Neural cell (in vitro differentiated cells): ENCODE measurements around the gene VPS26A. TPM values are rescaled to one million over a fixed set of nuclear protein-coding genes. Genes with fewer than 3 reads are reported as not detected.

Source experiments
- H2AFZ ChIP-seq: fragments of 200-600, 300-800 bp; sonication (generic), shearing (Covaris generic); 2 replicates; pipeline ENCODE4 v1.6.0; 2014; ENCODE audit warnings: low read depth, mild to moderate bottlenecking, antibody characterized with exemption, low read length, moderate library complexity
- H3F3A ChIP-seq: fragments of 200-600 bp; shearing (Covaris generic); 2 replicates; pipeline ENCODE4 v1.6.1; 2016; ENCODE audit warnings: mild to moderate bottlenecking, moderate library complexity, mixed read lengths, antibody characterized with exemption, low read length; ENCODE audit not compliant: insufficient read depth, poor library complexity, severe bottlenecking
- H3K27ac ChIP-seq: fragments of 200-600, 300-800 bp; sonication (generic), shearing (Covaris generic); 2 replicates; pipeline ENCODE4 v1.5.1; 2014; ENCODE audit warnings: mild to moderate bottlenecking, low read length, moderate library complexity
- H3K27me3 ChIP-seq: fragments of 300-800, 200-600 bp; sonication (generic), shearing (Covaris generic); 2 replicates; pipeline ENCODE4 v1.6.0; 2014; ENCODE audit warnings: mild to moderate bottlenecking, low read depth, low read length, moderate library complexity; ENCODE audit not compliant: insufficient read depth
- H3K36me3 ChIP-seq: fragments of 300-800, 200-600 bp; sonication (generic), shearing (Covaris generic); 2 replicates; pipeline ENCODE4 v1.5.1; 2014; ENCODE audit warnings: mild to moderate bottlenecking, antibody characterized with exemption, low read length, moderate library complexity; ENCODE audit not compliant: insufficient read depth
- H3K4me2 ChIP-seq: fragments of 300-800, 200-600 bp; sonication (generic), shearing (Covaris generic); 2 replicates; pipeline ENCODE4 v1.6.0; 2014; ENCODE audit warnings: mild to moderate bottlenecking, low read length
- H3K4me3 ChIP-seq: fragments of 300-800, 200-600 bp; sonication (generic), shearing (Covaris generic); 2 replicates; pipeline ENCODE4 v1.5.1; 2014; ENCODE audit warnings: mild to moderate bottlenecking, low read length, moderate library complexity
- H3K79me2 ChIP-seq: fragments of 200-600 bp; shearing (Covaris generic); replicated peaks from 2 replicates; pipeline ENCODE4 v1.6.0; 2014; ENCODE audit warnings: mild to moderate bottlenecking, low read length, moderate library complexity; ENCODE audit not compliant: insufficient read depth
- H3K9ac ChIP-seq: fragments of 300-800, 200-600 bp; sonication (generic), shearing (Covaris generic); 2 replicates; pipeline ENCODE4 v1.6.1; 2016; ENCODE audit warnings: mild to moderate bottlenecking, low read length, mixed read lengths
- H3K9me2 ChIP-seq: fragments of 200-600 bp; shearing (Covaris generic); 2 replicates; pipeline ENCODE4 v1.6.1; 2016; ENCODE audit warnings: mild to moderate bottlenecking, low read length, mixed read lengths; ENCODE audit not compliant: insufficient read depth
- H3K9me3 ChIP-seq: fragments of 200-600, 300-800 bp; sonication (generic), shearing (Covaris generic); 2 replicates; pipeline ENCODE4 v1.6.1; 2016; ENCODE audit warnings: mild to moderate bottlenecking, mixed run types, low read length, moderate library complexity, mixed read lengths
- H4K20me1 ChIP-seq: fragments of 200-600 bp; shearing (Covaris generic); 2 replicates; pipeline ENCODE4 v1.6.1; 2016; ENCODE audit warnings: mild to moderate bottlenecking, mixed run types; ENCODE audit not compliant: insufficient read depth
- EP300 ChIP-seq: fragments of 450-650 bp; conservative IDR thresholded peaks from 2 replicates; pipeline ENCODE4 v1.6.1; 2014; ENCODE audit warnings: antibody characterized with exemption, mild to moderate bottlenecking, moderate library complexity; ENCODE audit not compliant: poor library complexity, severe bottlenecking
- EZH2 ChIP-seq: fragments of 200-600, 300-800 bp; shearing (Covaris generic), sonication (generic); IDR thresholded peaks from 2 replicates; pipeline ENCODE4 v1.6.1; 2014; ENCODE audit warnings: antibody characterized with exemption, low read length, borderline replicate concordance, mild to moderate bottlenecking; ENCODE audit not compliant: insufficient read depth, poor library complexity, severe bottlenecking
- MXI1 ChIP-seq: fragments of 450-650 bp; conservative IDR thresholded peaks from 2 replicates; pipeline ENCODE4 v1.6.1; 2014; ENCODE audit warnings: antibody characterized with exemption, mild to moderate bottlenecking; ENCODE audit not compliant: poor library complexity, severe bottlenecking
- POLR2AphosphoS5 ChIP-seq: IDR thresholded peaks from 2 replicates; pipeline ENCODE4 v1.6.1; 2012
- RAD21 ChIP-seq: fragments of 450-650 bp; conservative IDR thresholded peaks from 2 replicates; pipeline ENCODE4 v1.6.1; 2014; ENCODE audit warnings: antibody characterized with exemption, mild to moderate bottlenecking, moderate library complexity
- SMC3 ChIP-seq: fragments of 450-650 bp; conservative IDR thresholded peaks from 2 replicates; pipeline ENCODE4 v1.6.1; 2014; ENCODE audit warnings: antibody characterized with exemption, mild to moderate bottlenecking, moderate library complexity; ENCODE audit not compliant: poor library complexity
- TAF1 ChIP-seq: IDR thresholded peaks from 2 replicates; pipeline ENCODE4 v1.6.1; 2012; ENCODE audit warnings: low read depth
- polyA plus RNA-seq: library from polyadenylated mRNA; depleted of rRNA; stranded (reverse); fragments of >200 nt; gene quantifications from 2 replicates; pipeline ENCODE4 v1.2.3, GENCODE V29; 2014
- TF ChIP-seq, protein P1 (sequence below): IDR thresholded peaks from 2 replicates; pipeline ENCODE4 v1.6.1; 2012; ENCODE audit warnings: borderline replicate concordance
- TF ChIP-seq, protein P2 (sequence below): fragments of 450-650 bp; IDR thresholded peaks from 2 replicates; pipeline ENCODE4 v1.5.1; 2014; ENCODE audit warnings: antibody characterized with exemption, mild to moderate bottlenecking, moderate library complexity; ENCODE audit not compliant: poor library complexity, severe bottlenecking

Gene VPS26A
- polyA plus RNA-seq, 1 donor from 2014 or later, result 48.9 TPM

DNA sequence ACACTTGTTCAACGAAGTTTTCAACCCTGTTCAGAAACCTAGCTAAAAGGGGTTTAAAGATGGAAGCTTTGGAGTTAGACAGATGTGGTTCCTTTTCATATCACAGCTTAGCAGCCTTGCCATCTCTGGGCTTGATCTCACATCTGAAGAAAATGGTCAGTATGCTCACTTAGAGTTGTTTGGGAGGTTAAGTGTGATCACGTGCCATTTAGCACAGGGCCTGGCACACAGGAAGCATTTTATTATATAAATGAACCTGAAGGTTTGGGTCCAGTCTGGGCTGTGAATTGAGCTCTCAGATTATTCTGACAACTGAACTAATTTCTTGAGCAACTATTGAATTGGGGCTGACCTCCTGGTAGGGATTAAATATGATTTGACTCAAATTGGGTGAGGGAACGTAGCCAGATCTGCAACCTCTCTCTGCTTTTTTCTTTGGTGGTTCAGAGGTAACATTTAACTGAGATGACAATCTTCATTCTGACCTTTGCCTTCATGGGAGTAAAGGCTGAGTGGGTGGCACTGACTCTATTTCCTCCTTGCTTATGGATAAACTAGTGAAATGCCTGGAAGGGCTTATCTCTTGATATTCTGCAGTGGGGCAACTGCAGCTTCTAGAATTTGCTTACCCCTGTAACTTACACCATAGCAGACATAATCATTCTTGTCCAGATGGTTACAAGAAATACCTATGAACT, 86.0 kb downstream of the VPS26A start:
- H3K4me3 ChIP-seq, result no peak overlapping the region
- H3K4me2 ChIP-seq, result no peak overlapping the region
- no peaks in the 10 kb centered on the region for H4K20me1 ChIP-seq
- TF ChIP-seq RAD21, result no peak
- TF ChIP-seq, protein P1, sequence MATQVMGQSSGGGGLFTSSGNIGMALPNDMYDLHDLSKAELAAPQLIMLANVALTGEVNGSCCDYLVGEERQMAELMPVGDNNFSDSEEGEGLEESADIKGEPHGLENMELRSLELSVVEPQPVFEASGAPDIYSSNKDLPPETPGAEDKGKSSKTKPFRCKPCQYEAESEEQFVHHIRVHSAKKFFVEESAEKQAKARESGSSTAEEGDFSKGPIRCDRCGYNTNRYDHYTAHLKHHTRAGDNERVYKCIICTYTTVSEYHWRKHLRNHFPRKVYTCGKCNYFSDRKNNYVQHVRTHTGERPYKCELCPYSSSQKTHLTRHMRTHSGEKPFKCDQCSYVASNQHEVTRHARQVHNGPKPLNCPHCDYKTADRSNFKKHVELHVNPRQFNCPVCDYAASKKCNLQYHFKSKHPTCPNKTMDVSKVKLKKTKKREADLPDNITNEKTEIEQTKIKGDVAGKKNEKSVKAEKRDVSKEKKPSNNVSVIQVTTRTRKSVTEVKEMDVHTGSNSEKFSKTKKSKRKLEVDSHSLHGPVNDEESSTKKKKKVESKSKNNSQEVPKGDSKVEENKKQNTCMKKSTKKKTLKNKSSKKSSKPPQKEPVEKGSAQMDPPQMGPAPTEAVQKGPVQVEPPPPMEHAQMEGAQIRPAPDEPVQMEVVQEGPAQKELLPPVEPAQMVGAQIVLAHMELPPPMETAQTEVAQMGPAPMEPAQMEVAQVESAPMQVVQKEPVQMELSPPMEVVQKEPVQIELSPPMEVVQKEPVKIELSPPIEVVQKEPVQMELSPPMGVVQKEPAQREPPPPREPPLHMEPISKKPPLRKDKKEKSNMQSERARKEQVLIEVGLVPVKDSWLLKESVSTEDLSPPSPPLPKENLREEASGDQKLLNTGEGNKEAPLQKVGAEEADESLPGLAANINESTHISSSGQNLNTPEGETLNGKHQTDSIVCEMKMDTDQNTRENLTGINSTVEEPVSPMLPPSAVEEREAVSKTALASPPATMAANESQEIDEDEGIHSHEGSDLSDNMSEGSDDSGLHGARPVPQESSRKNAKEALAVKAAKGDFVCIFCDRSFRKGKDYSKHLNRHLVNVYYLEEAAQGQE, result no peak
- TF ChIP-seq EP300, result no peak
- no peak for TF ChIP-seq MXI1
- no peak for TF ChIP-seq TAF1
- TF ChIP-seq SMC3, result no peak
- TF ChIP-seq, protein P2, sequence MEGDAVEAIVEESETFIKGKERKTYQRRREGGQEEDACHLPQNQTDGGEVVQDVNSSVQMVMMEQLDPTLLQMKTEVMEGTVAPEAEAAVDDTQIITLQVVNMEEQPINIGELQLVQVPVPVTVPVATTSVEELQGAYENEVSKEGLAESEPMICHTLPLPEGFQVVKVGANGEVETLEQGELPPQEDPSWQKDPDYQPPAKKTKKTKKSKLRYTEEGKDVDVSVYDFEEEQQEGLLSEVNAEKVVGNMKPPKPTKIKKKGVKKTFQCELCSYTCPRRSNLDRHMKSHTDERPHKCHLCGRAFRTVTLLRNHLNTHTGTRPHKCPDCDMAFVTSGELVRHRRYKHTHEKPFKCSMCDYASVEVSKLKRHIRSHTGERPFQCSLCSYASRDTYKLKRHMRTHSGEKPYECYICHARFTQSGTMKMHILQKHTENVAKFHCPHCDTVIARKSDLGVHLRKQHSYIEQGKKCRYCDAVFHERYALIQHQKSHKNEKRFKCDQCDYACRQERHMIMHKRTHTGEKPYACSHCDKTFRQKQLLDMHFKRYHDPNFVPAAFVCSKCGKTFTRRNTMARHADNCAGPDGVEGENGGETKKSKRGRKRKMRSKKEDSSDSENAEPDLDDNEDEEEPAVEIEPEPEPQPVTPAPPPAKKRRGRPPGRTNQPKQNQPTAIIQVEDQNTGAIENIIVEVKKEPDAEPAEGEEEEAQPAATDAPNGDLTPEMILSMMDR, result no peak
- no peak for TF ChIP-seq POLR2AphosphoS5
- no peak for TF ChIP-seq EZH2
- H3K9me3 ChIP-seq, result no peaks in the 10 kb centered on the region
- no peaks in the 10 kb centered on the region for H3K36me3 ChIP-seq
- no peaks in the 10 kb centered on the region for H3K79me2 ChIP-seq
- no peak overlapping the region for H3K27ac ChIP-seq
- H3K9me2 ChIP-seq, result no peaks in the 10 kb centered on the region
- no peaks in the 10 kb centered on the region for H3F3A ChIP-seq
- no peak overlapping the region for H3K9ac ChIP-seq
- H2AFZ ChIP-seq, result no peak overlapping the region
- H3K27me3 ChIP-seq, result no peaks in the 10 kb centered on the region

DNA sequence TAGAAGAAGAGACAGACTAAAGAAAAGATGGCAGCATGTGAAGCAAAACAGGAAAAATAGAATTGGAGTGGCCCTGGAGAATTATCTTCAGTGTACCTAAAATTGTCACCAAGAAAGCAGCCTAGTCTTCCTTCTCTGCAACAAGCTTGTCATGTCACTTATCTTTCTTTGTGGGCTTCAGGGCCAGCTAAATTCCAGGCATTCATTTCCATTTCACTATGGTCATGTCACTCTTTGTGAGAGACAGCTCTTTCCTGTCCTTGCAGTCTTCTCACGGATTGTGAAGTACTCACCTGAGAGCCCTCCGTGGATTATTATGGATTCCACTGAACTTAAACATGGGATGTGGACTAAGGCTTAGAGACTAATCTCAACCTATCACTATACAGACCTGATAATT, 87.1 kb downstream of the VPS26A start:
- no peaks in the 10 kb centered on the region for H3K36me3 ChIP-seq
- H3K9me2 ChIP-seq, result no peaks in the 10 kb centered on the region
- no peaks in the 10 kb centered on the region for H3F3A ChIP-seq
- H3K27me3 ChIP-seq, result no peaks in the 10 kb centered on the region
- H3K27ac ChIP-seq, result no peak overlapping the region
- H3K9me3 ChIP-seq, result no peaks in the 10 kb centered on the region
- TF ChIP-seq, protein P2, result no peak
- no peak for TF ChIP-seq SMC3
- no peak for TF ChIP-seq EP300
- no peak for TF ChIP-seq EZH2
- TF ChIP-seq MXI1, result no peak
- no peak for TF ChIP-seq POLR2AphosphoS5
- TF ChIP-seq, protein P1, result no peak
- no peak for TF ChIP-seq RAD21
- TF ChIP-seq TAF1, result no peak
- no peaks in the 10 kb centered on the region for H3K79me2 ChIP-seq
- H3K4me2 ChIP-seq, result no peak overlapping the region
- no peak overlapping the region for H2AFZ ChIP-seq
- H3K4me3 ChIP-seq, result no peak overlapping the region
- H4K20me1 ChIP-seq, result no peaks in the 10 kb centered on the region
- H3K9ac ChIP-seq, result no peak overlapping the region
